ENCODE measurements around the gene LSAMP. TPM values are rescaled to one million over a fixed set of nuclear protein-coding genes. Genes with fewer than 3 reads are reported as not detected.

LSAMP gene
- total and polyA plus RNA-seq, 2 experiments from 2014 or later: 2.0 to 2.9 TPM

GRCh38 chr3:115828401-115828800 lies 616.9 kb downstream of the LSAMP start:
- H3K9me3 Mint-ChIP-seq: no peaks in the 10 kb centered on the region
- no peak overlapping the region for H3K27ac ChIP-seq (ENCODE audit: low read depth)
- H3K36me3 Mint-ChIP-seq (ENCODE audit: low read depth): no peaks in the 10 kb centered on the region
- H3K9me2 ChIP-seq (ENCODE audit: insufficient read depth): no peaks in the 10 kb centered on the region
- H3K4me3 Mint-ChIP-seq: no peak overlapping the region
- TF ChIP-seq EZH2phosphoT487 (IDR thresholded peaks at IDR 0.05; ENCODE audit: unreplicated experiment) (no peak), STAT1 (IDR thresholded peaks at IDR 0.05; ENCODE audit: unreplicated experiment) (no peak), EZH2 (IDR thresholded peaks at IDR 0.05; ENCODE audit: low read depth, unreplicated experiment) (no peak), CREB1 (CRISPR knock-in tag; IDR thresholded peaks at IDR 0.05; ENCODE audit: low read depth) (no peak), JUNB (IDR thresholded peaks at IDR 0.05; ENCODE audit: unreplicated experiment) (no peak), POLR2AphosphoS5 (IDR thresholded peaks at IDR 0.05; ENCODE audit: low read depth) (no peak), ZNF331 (CRISPR knock-in tag; IDR thresholded peaks at IDR 0.05; ENCODE audit: low read depth) (no peak), ZNF114 (CRISPR knock-in tag; IDR thresholded peaks at IDR 0.05) (no peak), ETS1 (IDR thresholded peaks at IDR 0.05) (no peak), REST (IDR thresholded peaks at IDR 0.05; ENCODE audit: unreplicated experiment) (no peak), NANOG (IDR thresholded peaks at IDR 0.05; ENCODE audit: borderline replicate concordance) (no peak), CTCF (conservative IDR thresholded peaks at IDR 0.05; ENCODE audit: low read depth in 2 of 2) (no peak)
- TF ChIP-seq, protein P1, sequence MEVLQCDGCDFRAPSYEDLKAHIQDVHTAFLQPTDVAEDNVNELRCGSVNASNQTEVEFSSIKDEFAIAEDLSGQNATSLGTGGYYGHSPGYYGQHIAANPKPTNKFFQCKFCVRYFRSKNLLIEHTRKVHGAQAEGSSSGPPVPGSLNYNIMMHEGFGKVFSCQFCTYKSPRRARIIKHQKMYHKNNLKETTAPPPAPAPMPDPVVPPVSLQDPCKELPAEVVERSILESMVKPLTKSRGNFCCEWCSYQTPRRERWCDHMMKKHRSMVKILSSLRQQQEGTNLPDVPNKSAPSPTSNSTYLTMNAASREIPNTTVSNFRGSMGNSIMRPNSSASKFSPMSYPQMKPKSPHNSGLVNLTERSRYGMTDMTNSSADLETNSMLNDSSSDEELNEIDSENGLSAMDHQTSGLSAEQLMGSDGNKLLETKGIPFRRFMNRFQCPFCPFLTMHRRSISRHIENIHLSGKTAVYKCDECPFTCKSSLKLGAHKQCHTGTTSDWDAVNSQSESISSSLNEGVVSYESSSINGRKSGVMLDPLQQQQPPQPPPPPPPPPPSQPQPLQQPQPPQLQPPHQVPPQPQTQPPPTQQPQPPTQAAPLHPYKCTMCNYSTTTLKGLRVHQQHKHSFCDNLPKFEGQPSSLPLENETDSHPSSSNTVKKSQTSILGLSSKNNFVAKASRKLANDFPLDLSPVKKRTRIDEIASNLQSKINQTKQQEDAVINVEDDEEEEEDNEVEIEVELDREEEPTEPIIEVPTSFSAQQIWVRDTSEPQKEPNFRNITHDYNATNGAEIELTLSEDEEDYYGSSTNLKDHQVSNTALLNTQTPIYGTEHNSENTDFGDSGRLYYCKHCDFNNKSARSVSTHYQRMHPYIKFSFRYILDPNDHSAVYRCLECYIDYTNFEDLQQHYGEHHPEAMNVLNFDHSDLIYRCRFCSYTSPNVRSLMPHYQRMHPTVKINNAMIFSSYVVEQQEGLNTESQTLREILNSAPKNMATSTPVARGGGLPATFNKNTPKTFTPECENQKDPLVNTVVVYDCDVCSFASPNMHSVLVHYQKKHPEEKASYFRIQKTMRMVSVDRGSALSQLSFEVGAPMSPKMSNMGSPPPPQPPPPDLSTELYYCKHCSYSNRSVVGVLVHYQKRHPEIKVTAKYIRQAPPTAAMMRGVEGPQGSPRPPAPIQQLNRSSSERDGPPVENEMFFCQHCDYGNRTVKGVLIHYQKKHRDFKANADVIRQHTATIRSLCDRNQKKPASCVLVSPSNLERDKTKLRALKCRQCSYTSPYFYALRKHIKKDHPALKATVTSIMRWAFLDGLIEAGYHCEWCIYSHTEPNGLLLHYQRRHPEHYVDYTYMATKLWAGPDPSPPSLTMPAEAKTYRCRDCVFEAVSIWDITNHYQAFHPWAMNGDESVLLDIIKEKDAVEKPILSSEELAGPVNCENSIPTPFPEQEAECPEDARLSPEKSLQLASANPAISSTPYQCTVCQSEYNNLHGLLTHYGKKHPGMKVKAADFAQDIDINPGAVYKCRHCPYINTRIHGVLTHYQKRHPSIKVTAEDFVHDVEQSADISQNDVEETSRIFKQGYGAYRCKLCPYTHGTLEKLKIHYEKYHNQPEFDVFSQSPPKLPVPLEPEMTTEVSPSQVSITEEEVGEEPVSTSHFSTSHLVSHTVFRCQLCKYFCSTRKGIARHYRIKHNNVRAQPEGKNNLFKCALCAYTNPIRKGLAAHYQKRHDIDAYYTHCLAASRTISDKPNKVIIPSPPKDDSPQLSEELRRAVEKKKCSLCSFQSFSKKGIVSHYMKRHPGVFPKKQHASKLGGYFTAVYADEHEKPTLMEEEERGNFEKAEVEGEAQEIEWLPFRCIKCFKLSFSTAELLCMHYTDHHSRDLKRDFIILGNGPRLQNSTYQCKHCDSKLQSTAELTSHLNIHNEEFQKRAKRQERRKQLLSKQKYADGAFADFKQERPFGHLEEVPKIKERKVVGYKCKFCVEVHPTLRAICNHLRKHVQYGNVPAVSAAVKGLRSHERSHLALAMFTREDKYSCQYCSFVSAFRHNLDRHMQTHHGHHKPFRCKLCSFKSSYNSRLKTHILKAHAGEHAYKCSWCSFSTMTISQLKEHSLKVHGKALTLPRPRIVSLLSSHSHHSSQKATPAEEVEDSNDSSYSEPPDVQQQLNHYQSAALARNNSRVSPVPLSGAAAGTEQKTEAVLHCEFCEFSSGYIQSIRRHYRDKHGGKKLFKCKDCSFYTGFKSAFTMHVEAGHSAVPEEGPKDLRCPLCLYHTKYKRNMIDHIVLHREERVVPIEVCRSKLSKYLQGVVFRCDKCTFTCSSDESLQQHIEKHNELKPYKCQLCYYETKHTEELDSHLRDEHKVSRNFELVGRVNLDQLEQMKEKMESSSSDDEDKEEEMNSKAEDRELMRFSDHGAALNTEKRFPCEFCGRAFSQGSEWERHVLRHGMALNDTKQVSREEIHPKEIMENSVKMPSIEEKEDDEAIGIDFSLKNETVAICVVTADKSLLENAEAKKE (CRISPR knock-in tag; IDR thresholded peaks at IDR 0.05): no peak
- H3K36me3 ChIP-seq (ENCODE audit: insufficient read depth): no peaks in the 10 kb centered on the region
- no peaks in the 10 kb centered on the region for H3F3A ChIP-seq (replicated peaks; ENCODE audit: low read depth)
- H3K27me3 Mint-ChIP-seq (ENCODE audit: insufficient read depth, low read depth, poor library complexity): no peaks in the 10 kb centered on the region
- H3K4me1 Mint-ChIP-seq: peaks cover 25% of the 10 kb centered on the region
- DNase-seq (ENCODE audit: low spot score) (no peak), ATAC-seq (no peak)
- H3K27me3 ChIP-seq (ENCODE audit: insufficient read depth): no peaks in the 10 kb centered on the region
- H2AFZ ChIP-seq: no peak overlapping the region
- H4K20me1 ChIP-seq (replicated peaks; ENCODE audit: insufficient read depth): no peaks in the 10 kb centered on the region
- no peak overlapping the region for H3K27ac Mint-ChIP-seq
- no peak overlapping the region for H3K4me3 ChIP-seq
- no peaks in the 10 kb centered on the region for H3K79me2 ChIP-seq (replicated peaks; ENCODE audit: insufficient read depth)
- H3K4me1 ChIP-seq (ENCODE audit: insufficient read depth): peaks cover 18% of the 10 kb centered on the region
- no peak overlapping the region for H3K4me2 ChIP-seq
